ENCODE data around the gene DHX58. TPM values are rescaled to one million over a fixed set of nuclear protein-coding genes. Genes with fewer than 3 reads are reported as not detected.

DHX58 gene
- total and polyA plus RNA-seq, 2 of the 4 experiments (the other 2 are of a cell fraction) = 1.1 to 2.8 TPM

DNA sequence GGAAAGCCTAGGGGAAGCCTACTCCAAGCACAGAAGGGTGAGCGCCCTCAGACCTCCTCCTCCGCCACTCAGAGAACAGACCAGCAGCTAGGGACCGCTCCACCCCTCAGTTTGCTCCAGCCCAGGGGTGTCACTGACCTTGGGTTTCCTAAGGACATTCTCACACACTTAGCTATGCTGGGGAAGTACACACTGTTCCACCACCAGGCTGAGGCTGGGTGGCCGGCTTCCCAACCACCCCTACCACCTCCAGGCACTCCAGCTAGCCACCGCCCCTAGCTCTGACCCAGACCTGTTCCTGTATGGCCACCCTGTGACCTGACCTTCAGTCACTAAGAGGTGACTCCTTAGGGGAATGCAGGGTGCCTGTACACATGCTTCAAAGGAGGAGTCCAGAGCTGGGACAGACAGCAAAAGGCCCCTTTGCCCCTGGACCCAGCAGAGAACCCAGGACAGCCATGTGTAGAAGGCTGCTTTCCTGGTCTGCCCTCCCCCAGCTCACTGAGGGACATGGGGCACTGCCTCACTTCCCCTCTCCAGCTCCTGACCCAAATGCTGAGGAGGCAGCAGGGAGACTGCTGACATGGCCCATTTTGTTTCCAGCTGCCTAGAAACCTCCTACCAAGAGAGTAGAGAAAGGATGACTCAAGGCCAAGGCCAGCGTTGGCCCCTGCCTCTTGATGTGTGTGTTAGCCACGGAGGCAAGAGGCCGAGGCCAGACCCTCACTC is 16.8 kb upstream of the DHX58 start:
- no peak overlapping the region for H2AK5ac ChIP-seq (ENCODE audit: low read depth, low read length)
- no peak overlapping the region for H3K4ac ChIP-seq (ENCODE audit: low read depth, low read length)
- no peak overlapping the region for H2BK120ac ChIP-seq (ENCODE audit: low read depth, low read length)
- dilution Hi-C loops (cut with HindIII; ENCODE audit: low sequenced_read_pairs, unreplicated experiment) = no loop called here
- TF ChIP-seq, protein P1, sequence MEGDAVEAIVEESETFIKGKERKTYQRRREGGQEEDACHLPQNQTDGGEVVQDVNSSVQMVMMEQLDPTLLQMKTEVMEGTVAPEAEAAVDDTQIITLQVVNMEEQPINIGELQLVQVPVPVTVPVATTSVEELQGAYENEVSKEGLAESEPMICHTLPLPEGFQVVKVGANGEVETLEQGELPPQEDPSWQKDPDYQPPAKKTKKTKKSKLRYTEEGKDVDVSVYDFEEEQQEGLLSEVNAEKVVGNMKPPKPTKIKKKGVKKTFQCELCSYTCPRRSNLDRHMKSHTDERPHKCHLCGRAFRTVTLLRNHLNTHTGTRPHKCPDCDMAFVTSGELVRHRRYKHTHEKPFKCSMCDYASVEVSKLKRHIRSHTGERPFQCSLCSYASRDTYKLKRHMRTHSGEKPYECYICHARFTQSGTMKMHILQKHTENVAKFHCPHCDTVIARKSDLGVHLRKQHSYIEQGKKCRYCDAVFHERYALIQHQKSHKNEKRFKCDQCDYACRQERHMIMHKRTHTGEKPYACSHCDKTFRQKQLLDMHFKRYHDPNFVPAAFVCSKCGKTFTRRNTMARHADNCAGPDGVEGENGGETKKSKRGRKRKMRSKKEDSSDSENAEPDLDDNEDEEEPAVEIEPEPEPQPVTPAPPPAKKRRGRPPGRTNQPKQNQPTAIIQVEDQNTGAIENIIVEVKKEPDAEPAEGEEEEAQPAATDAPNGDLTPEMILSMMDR (conservative IDR thresholded peaks at IDR 0.05; ENCODE audit: low read depth, low read length) = no peak
- no peak for TF ChIP-seq MAZ (IDR thresholded peaks at IDR 0.05; ENCODE audit: borderline replicate concordance, low read depth, low read length)
- no peak for TF ChIP-seq MXI1 (IDR thresholded peaks at IDR 0.05; ENCODE audit: borderline replicate concordance, low read depth, low read length)
- no peak for TF ChIP-seq BHLHE40 (IDR thresholded peaks at IDR 0.05; ENCODE audit: low read depth, low read length)
- TF ChIP-seq CHD1 (IDR thresholded peaks at IDR 0.05; ENCODE audit: low read depth, low read length) = no peak
- no peak for TF ChIP-seq RFX5 (IDR thresholded peaks at IDR 0.05; ENCODE audit: low read depth, low read length)
- TF ChIP-seq RCOR1 (IDR thresholded peaks at IDR 0.05; ENCODE audit: insufficient replicate concordance, low read length) = no peak
- no peak for TF ChIP-seq FOS (IDR thresholded peaks at IDR 0.05; ENCODE audit: low read depth, low read length)
- TF ChIP-seq POLR2A (IDR thresholded peaks at IDR 0.05; ENCODE audit: low read depth, low read length) = no peak
- TF ChIP-seq, protein P2, sequence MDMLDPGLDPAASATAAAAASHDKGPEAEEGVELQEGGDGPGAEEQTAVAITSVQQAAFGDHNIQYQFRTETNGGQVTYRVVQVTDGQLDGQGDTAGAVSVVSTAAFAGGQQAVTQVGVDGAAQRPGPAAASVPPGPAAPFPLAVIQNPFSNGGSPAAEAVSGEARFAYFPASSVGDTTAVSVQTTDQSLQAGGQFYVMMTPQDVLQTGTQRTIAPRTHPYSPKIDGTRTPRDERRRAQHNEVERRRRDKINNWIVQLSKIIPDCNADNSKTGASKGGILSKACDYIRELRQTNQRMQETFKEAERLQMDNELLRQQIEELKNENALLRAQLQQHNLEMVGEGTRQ (IDR thresholded peaks at IDR 0.05; ENCODE audit: low read depth, low read length) = no peak
- TF ChIP-seq, protein P3, sequence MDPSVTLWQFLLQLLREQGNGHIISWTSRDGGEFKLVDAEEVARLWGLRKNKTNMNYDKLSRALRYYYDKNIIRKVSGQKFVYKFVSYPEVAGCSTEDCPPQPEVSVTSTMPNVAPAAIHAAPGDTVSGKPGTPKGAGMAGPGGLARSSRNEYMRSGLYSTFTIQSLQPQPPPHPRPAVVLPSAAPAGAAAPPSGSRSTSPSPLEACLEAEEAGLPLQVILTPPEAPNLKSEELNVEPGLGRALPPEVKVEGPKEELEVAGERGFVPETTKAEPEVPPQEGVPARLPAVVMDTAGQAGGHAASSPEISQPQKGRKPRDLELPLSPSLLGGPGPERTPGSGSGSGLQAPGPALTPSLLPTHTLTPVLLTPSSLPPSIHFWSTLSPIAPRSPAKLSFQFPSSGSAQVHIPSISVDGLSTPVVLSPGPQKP (IDR thresholded peaks at IDR 0.05; ENCODE audit: borderline replicate concordance, low read depth, low read length) = no peak
- no peak for TF ChIP-seq MAFK (IDR thresholded peaks at IDR 0.05; ENCODE audit: low read depth, low read length)
- TF ChIP-seq CEBPB (IDR thresholded peaks at IDR 0.05; ENCODE audit: low read depth, low read length) = no peak
- TF ChIP-seq SMC3 (IDR thresholded peaks at IDR 0.05; ENCODE audit: low read depth, low read length) = no peak
- peaks cover 51% of the 10 kb centered on the region for H3K36me3 ChIP-seq (ENCODE audit: control insufficient read depth, insufficient read depth, low read length)
- no peak overlapping the region for H3K4me3 ChIP-seq (ENCODE audit: insufficient read depth, low read depth, low read length)
- no peak overlapping the region for H3K9ac ChIP-seq (ENCODE audit: low read depth, low read length)
- intact Hi-C loops (cut with micrococcal nuclease) = no loop called here
- no peak overlapping the region for H2AK9ac ChIP-seq (replicated peaks; ENCODE audit: low read depth, low read length, poor library complexity)
- H4K5ac ChIP-seq (ENCODE audit: low read depth, low read length) = no peak overlapping the region
- ChIA-PET CTCF (no interaction called here), POLR2A (ENCODE audit: unreplicated experiment) (no interaction called here)
- H4K8ac ChIP-seq (ENCODE audit: low read depth in 2 of 2, low read length in 2 of 2) = no peak overlapping the region
- BruUV-seq (replicated peaks) = no TSS peak
- no peak for DNase-seq
- H3K18ac ChIP-seq (ENCODE audit: low read depth, low read length) = no peak overlapping the region
- no peak overlapping the region for H3K14ac ChIP-seq (replicated peaks; ENCODE audit: low read depth, low read length)
- peaks cover 45% of the 10 kb centered on the region for H4K20me1 ChIP-seq (ENCODE audit: insufficient read depth, low read length)
- peaks cover 37% of the 10 kb centered on the region for H3K9me1 ChIP-seq (ENCODE audit: insufficient read depth, low read length)
- no peak overlapping the region for H3K27ac ChIP-seq (ENCODE audit: insufficient read depth, low read length)
- no peak overlapping the region for H4K91ac ChIP-seq (ENCODE audit: insufficient read depth, low read depth, low read length)
- 100% methylated on average over 1 of the region's 8 CpGs; no CpG with 5 or more reads in 1 of the 2 experiments for WGBS, 2 experiments (ENCODE audit: extremely low coverage in 2 of 2, insufficient read length in 1 of 2)
- no peak overlapping the region for H2AFZ ChIP-seq (replicated peaks; ENCODE audit: low read length, poor library complexity)
- no peak overlapping the region for H2BK20ac ChIP-seq (ENCODE audit: low read depth, low read length)
- no peak overlapping the region for H2BK15ac ChIP-seq (ENCODE audit: low read depth, low read length)
- in situ Hi-C loops (cut with MboI; ENCODE audit: low sequenced_read_pairs) = no loop called here
- H3K4me1 ChIP-seq (ENCODE audit: control insufficient read depth, insufficient read depth, low read length) = peaks cover 18% of the 10 kb centered on the region
- no peak overlapping the region for H3K56ac ChIP-seq (ENCODE audit: extremely low read depth, insufficient read depth, low read length)
- no peak overlapping the region for H3K4me2 ChIP-seq (ENCODE audit: low read depth, low read length)
- no peak overlapping the region for H3K23ac ChIP-seq (ENCODE audit: low read depth, low read length)
- ATAC-seq (ENCODE audit: low read depth) = no peak
- peaks cover 37 to 62% of the 10 kb centered on the region in 2 experiments for H3K79me1 ChIP-seq (ENCODE audit: low read depth in 1 of 2, low read length in 2 of 2)
- no peaks in the 10 kb centered on the region for H3K27me3 ChIP-seq (ENCODE audit: control insufficient read depth, insufficient read depth, low read length)
- H3K9me3 ChIP-seq (ENCODE audit: control insufficient read depth, insufficient read depth, low read length) = no peaks in the 10 kb centered on the region
- no peak overlapping the region for H2BK5ac ChIP-seq (ENCODE audit: low read depth, low read length, poor library complexity, severe bottlenecking)
